HT1080 (cell line): ENCODE measurements around the gene DPP9. TPM values are rescaled to one million over a fixed set of nuclear protein-coding genes. Genes with fewer than 3 reads are reported as not detected.
"Not testable (repeated sequence)": the region's sequence is repeated elsewhere in the genome, so short reads cannot be mapped to it uniquely, and the experiment has no call there.

Experiments
- DNase-seq: peaks from one replicate; pipeline ENCODE4 v3.0.0-alpha.2; 2015; ENCODE audit warnings: low read depth
- total RNA-seq: library from RNA; depleted of rRNA; stranded (reverse); fragments of >200 nt; shearing (Covaris generic); gene quantifications from 2 replicates; pipeline ENCODE4 v1.2.3, GENCODE V29; 2014

Gene DPP9
- total RNA-seq, 1 experiment from 2014 or later, result 53.1 TPM

- no peak for DNase-seq
These were observed 32.3 kb downstream of the DPP9 start for GRCh38 chr19:4691373-4691772.

GRCh38 chr19:4690361-4690760, 33.3 kb downstream of the DPP9 start:
- no peak for DNase-seq

- no peak for DNase-seq
These were observed 34.2 kb downstream of the DPP9 start for GRCh38 chr19:4689403-4689802.

- no peak for DNase-seq
These were observed 35.1 kb downstream of the DPP9 start for GRCh38 chr19:4688587-4688986.

GRCh38 chr19:4687396-4687795, 36.2 kb downstream of the DPP9 start:
- DNase-seq, result no peak

- no peak for DNase-seq
These were observed 36.9 kb downstream of the DPP9 start for GRCh38 chr19:4686700-4687099.

- no peak for DNase-seq
These were observed 39.1 kb downstream of the DPP9 start for GRCh38 chr19:4684312-4685095.

GRCh38 chr19:4682417-4683200, 41.0 kb downstream of the DPP9 start:
- no peak for DNase-seq

GRCh38 chr19:4680021-4680420, 43.6 kb downstream of the DPP9 start:
- not testable (repeated sequence) for DNase-seq

- DNase-seq, result no peak
These were observed 44.5 kb downstream of the DPP9 start for GRCh38 chr19:4678881-4679790.

- DNase-seq, result no peak
These were observed 46.5 kb downstream of the DPP9 start for GRCh38 chr19:4676955-4677731.

- DNase-seq, result no peak
These were observed 48.3 kb downstream of the DPP9 start for GRCh38 chr19:4675346-4675745.

GRCh38 chr19:4673726-4674125, 49.9 kb downstream of the DPP9 start:
- no peak for DNase-seq

GRCh38 chr19:4673216-4673615, 50.4 kb downstream of the DPP9 start:
- DNase-seq, result no peak

- no peak for DNase-seq
These were observed 52.3 kb downstream of the DPP9 start for GRCh38 chr19:4671185-4671851.

GRCh38 chr19:4669723-4670480, 53.7 kb downstream of the DPP9 start, which contains the start of gene MYDGF:
Gene MYDGF (minus strand): TSS chr19:4670342. CDS start chr19:4670334, 8 bp downstream.
- peak; percentile 59 for DNase-seq

- no peak for DNase-seq
These were observed 59.0 kb downstream of the DPP9 start for GRCh38 chr19:4664642-4665041.

GRCh38 chr19:4662812-4663211, 60.8 kb downstream of the DPP9 start:
- no peak for DNase-seq

GRCh38 chr19:4662020-4662695, 61.5 kb downstream of the DPP9 start:
- DNase-seq, result no peak
